ENCODE measurements around the gene PCMTD2.
A peak's percentile ranks its signal among the peaks of the same experiment; 100 is the strongest.

The PCMTD2 gene

DNA sequence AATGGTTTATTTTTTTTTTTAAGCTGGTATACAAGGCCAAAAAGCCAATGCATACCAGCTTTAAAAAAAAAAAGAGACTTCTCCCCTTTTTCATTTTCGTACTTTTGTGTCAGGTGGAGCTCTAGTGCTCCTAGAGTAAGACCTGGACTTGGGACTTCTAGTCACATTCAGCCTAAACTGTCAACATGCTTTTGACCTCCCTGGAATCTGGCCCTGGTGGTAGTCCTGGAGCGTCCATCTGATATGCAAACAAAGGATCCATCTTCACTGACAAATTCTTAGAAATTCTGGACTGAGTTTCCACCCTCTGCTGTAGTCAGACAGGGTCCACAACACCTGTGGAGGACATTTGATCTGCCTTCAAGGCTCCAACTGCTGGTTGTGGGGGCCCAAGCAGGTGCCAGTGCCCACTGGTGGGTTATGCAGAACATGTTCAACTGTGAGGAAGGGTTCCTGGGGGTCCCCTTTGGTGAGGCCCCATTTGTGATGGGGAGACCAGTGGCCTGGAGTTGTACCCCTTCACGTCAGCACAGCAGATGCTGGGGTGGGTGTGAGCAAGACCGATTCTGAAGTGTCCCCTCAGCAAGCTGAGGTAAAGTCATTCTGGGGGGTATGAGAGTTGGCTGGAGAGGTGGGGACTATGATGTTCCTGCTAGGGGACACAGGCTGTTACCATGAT, 12.6 kb upstream of the PCMTD2 start:
- H3K9me3 ChIP-seq (ENCODE audit: control insufficient read depth, insufficient read depth, low read depth, low read length) = no peaks in the 10 kb centered on the region
- H3K36me3 ChIP-seq (ENCODE audit: control insufficient read depth in 2 of 2, insufficient read depth in 1 of 2, low read length in 2 of 2) = no peaks in the 10 kb centered on the region
- ChIA-PET POLR2A (no interaction called here), CTCF (no interaction called here)
- H3K27ac ChIP-seq (ENCODE audit: extremely low read depth, low read depth, low read length) = no peak overlapping the region
- H3K4me1 ChIP-seq (ENCODE audit: control insufficient read depth, insufficient read depth, low read length) = no peaks in the 10 kb centered on the region
- TF ChIP-seq YY1 (tag by site-specific recombination; IDR thresholded peaks at IDR 0.05) = no peak
- TF ChIP-seq, protein P1, sequence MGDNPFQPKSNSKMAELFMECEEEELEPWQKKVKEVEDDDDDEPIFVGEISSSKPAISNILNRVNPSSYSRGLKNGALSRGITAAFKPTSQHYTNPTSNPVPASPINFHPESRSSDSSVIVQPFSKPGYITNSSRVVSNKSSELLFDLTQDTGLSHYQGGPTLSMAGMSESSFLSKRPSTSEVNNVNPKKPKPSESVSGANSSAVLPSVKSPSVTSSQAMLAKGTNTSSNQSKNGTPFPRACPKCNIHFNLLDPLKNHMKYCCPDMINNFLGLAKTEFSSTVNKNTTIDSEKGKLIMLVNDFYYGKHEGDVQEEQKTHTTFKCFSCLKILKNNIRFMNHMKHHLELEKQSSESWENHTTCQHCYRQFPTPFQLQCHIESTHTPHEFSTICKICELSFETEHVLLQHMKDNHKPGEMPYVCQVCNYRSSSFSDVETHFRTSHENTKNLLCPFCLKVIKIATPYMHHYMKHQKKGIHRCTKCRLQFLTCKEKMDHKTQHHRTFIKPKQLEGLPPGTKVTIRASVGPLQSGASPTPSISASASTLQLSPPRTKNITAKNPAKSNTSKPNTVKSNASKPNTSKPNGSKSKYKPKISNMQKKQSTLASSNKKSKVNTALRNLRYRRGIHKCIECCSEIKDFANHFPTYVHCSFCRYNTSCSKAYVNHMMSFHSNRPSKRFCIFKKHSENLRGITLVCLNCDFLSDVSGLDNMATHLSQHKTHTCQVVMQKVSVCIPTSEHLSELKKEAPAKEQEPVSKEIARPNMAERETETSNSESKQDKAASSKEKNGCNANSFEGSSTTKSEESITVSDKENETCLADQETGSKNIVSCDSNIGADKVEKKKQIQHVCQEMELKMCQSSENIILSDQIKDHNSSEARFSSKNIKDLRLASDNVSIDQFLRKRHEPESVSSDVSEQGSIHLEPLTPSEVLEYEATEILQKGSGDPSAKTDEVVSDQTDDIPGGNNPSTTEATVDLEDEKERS (tag by site-specific recombination; IDR thresholded peaks at IDR 0.05) = no peak
- TF ChIP-seq ZNF138 (tag by site-specific recombination; IDR thresholded peaks at IDR 0.05; ENCODE audit: borderline replicate concordance) = no peak
- TF ChIP-seq, protein P2, sequence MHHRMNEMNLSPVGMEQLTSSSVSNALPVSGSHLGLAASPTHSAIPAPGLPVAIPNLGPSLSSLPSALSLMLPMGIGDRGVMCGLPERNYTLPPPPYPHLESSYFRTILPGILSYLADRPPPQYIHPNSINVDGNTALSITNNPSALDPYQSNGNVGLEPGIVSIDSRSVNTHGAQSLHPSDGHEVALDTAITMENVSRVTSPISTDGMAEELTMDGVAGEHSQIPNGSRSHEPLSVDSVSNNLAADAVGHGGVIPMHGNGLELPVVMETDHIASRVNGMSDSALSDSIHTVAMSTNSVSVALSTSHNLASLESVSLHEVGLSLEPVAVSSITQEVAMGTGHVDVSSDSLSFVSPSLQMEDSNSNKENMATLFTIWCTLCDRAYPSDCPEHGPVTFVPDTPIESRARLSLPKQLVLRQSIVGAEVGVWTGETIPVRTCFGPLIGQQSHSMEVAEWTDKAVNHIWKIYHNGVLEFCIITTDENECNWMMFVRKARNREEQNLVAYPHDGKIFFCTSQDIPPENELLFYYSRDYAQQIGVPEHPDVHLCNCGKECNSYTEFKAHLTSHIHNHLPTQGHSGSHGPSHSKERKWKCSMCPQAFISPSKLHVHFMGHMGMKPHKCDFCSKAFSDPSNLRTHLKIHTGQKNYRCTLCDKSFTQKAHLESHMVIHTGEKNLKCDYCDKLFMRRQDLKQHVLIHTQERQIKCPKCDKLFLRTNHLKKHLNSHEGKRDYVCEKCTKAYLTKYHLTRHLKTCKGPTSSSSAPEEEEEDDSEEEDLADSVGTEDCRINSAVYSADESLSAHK (tag by site-specific recombination; IDR thresholded peaks at IDR 0.05) = no peak
- TF ChIP-seq, protein P3, sequence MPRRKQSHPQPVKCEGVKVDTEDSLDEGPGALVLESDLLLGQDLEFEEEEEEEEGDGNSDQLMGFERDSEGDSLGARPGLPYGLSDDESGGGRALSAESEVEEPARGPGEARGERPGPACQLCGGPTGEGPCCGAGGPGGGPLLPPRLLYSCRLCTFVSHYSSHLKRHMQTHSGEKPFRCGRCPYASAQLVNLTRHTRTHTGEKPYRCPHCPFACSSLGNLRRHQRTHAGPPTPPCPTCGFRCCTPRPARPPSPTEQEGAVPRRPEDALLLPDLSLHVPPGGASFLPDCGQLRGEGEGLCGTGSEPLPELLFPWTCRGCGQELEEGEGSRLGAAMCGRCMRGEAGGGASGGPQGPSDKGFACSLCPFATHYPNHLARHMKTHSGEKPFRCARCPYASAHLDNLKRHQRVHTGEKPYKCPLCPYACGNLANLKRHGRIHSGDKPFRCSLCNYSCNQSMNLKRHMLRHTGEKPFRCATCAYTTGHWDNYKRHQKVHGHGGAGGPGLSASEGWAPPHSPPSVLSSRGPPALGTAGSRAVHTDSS (tag by site-specific recombination; IDR thresholded peaks at IDR 0.05) = no peak
- TF ChIP-seq ZNF426 (tag by site-specific recombination; IDR thresholded peaks at IDR 0.05) = no peak
- TF ChIP-seq KLF9 (tag by site-specific recombination; IDR thresholded peaks at IDR 0.05; ENCODE audit: low read depth) = no peak
- TF ChIP-seq ZNF585B (tag by site-specific recombination; IDR thresholded peaks at IDR 0.05) = no peak
- H3K4me3 ChIP-seq (ENCODE audit: low read depth, low read length) = no peak overlapping the region

DNA sequence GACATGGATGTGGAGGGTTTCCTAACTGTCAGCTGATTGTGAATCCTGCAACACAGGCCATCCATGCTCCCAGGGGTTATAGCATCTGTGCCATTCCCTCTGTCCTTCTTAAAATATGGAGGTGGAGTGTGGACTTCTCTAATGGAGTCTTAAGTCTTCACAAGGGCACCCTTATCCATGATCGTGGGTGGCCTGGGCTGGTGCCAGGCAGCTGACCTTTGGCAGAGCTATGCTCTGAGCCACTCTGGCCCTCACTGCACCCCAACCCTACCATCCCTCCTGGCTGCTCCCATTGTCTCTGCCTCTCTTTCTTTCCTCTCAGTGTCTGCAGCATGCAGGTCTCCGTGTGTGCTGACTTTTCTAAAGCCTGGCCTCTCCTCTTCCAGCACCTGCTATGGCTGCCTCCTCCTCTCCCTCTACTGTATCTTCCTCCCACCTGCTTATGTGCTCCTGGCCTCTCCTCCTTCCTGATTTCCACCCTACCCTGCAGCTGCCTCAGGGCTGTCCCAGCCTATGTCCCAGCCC, 11.2 kb upstream of the PCMTD2 start:
- Histone ChIP-seq H3K27ac (ENCODE audit: extremely low read depth, low read depth, low read length) (no peak overlapping the region), H3K9me3 (ENCODE audit: control insufficient read depth, insufficient read depth, low read depth, low read length) (no peaks in the 10 kb centered on the region), H3K36me3 (ENCODE audit: control insufficient read depth in 2 of 2, insufficient read depth in 1 of 2, low read length in 2 of 2) (no peaks in the 10 kb centered on the region), H3K4me3 (ENCODE audit: low read depth, low read length) (no peak overlapping the region), H3K4me1 (ENCODE audit: control insufficient read depth, insufficient read depth, low read length) (no peaks in the 10 kb centered on the region)
- TF ChIP-seq EGR2 (tag by site-specific recombination; IDR thresholded peaks at IDR 0.05; ENCODE audit: low read depth) = peak; percentile 24; the same call in 1 of the 2 replicates
- no peak for TF ChIP-seq ZNF175 (tag by site-specific recombination; IDR thresholded peaks at IDR 0.05)
- ChIA-PET POLR2A (no interaction called here), CTCF (no interaction called here)

DNA sequence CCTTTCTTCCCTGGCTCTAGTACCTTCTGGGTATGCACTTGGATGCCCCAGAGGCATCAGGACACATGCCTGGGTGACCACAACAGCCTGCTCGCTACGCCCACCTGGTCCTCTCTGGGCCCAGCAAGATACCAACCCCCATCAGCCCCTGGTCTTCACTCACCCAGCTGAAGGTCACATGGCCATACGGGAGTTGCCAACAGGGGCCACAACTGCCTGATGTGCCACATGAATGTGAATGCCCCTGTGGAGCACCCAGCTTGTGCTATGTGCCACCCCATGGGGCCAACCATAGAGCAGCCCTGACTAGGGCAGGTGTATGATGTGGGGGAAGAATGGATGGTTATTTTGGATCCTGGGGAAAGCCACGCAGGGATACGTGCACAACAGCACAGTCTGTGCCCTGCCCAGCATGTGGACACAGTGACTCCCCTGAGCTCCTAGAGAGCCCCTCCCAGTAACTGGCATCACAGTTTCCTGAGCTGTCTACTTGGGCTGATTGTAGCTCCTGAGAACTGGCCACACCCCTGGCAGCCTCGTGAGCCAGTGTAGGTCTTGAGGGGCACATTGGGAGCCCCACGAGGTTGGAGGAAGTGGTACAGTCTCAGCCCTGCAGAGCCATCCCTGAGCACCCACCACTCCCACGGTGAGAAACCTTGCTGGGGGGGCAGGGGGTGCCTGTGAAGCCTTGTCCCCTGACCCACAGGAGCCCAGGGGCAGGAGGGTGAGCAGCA, 10.5 kb upstream of the PCMTD2 start:
- Histone ChIP-seq H3K9me3 (ENCODE audit: control insufficient read depth, insufficient read depth, low read depth, low read length) (no peaks in the 10 kb centered on the region), H3K27ac (ENCODE audit: extremely low read depth, low read depth, low read length) (no peak overlapping the region), H3K4me1 (ENCODE audit: control insufficient read depth, insufficient read depth, low read length) (no peaks in the 10 kb centered on the region), H3K4me3 (ENCODE audit: low read depth, low read length) (no peak overlapping the region), H3K36me3 (ENCODE audit: control insufficient read depth in 2 of 2, insufficient read depth in 1 of 2, low read length in 2 of 2) (no peaks in the 10 kb centered on the region)
- CTCF ChIA-PET = no interaction called here
- TF ChIP-seq ZIC2 (tag by site-specific recombination; IDR thresholded peaks at IDR 0.05) (peak; percentile 63), GLIS1 (tag by site-specific recombination; IDR thresholded peaks at IDR 0.05) (no peak), ZNF670 (tag by site-specific recombination; IDR thresholded peaks at IDR 0.05; ENCODE audit: low read depth) (no peak)
- TF ChIP-seq, protein P4, sequence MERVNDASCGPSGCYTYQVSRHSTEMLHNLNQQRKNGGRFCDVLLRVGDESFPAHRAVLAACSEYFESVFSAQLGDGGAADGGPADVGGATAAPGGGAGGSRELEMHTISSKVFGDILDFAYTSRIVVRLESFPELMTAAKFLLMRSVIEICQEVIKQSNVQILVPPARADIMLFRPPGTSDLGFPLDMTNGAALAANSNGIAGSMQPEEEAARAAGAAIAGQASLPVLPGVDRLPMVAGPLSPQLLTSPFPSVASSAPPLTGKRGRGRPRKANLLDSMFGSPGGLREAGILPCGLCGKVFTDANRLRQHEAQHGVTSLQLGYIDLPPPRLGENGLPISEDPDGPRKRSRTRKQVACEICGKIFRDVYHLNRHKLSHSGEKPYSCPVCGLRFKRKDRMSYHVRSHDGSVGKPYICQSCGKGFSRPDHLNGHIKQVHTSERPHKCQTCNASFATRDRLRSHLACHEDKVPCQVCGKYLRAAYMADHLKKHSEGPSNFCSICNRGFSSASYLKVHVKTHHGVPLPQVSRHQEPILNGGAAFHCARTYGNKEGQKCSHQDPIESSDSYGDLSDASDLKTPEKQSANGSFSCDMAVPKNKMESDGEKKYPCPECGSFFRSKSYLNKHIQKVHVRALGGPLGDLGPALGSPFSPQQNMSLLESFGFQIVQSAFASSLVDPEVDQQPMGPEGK (tag by site-specific recombination; IDR thresholded peaks at IDR 0.05) = no peak
- TF ChIP-seq, protein P5, sequence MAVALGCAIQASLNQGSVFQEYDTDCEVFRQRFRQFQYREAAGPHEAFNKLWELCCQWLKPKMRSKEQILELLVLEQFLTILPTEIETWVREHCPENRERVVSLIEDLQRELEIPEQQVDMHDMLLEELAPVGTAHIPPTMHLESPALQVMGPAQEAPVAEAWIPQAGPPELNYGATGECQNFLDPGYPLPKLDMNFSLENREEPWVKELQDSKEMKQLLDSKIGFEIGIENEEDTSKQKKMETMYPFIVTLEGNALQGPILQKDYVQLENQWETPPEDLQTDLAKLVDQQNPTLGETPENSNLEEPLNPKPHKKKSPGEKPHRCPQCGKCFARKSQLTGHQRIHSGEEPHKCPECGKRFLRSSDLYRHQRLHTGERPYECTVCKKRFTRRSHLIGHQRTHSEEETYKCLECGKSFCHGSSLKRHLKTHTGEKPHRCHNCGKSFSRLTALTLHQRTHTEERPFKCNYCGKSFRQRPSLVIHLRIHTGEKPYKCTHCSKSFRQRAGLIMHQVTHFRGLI (tag by site-specific recombination; IDR thresholded peaks at IDR 0.05) = no peak
- POLR2A ChIA-PET = no interaction called here
